HUES64 (cell line): ENCODE measurements around the gene LAMA4.

Experiments used
- H3K27ac ChIP-seq: 2 replicates; pipeline ENCODE4 v1.7.0; 2013; ENCODE audit warnings: low read depth, low read length, inconsistent platforms
- H3K27me3 ChIP-seq: 2 replicates; pipeline ENCODE4 v1.6.1; 2013; ENCODE audit warnings: mild to moderate bottlenecking, low read length; ENCODE audit not compliant: insufficient read depth
- H3K36me3 ChIP-seq: 2 replicates; pipeline ENCODE4 v1.6.1; 2013; ENCODE audit warnings: mild to moderate bottlenecking, low read length; ENCODE audit not compliant: insufficient read depth
- H3K4me1 ChIP-seq: 2 replicates; pipeline ENCODE4 v1.6.1; 2013; ENCODE audit warnings: mild to moderate bottlenecking, low read length, moderate library complexity; ENCODE audit not compliant: insufficient read depth
- H3K4me3 ChIP-seq: 2 replicates; pipeline ENCODE4 v1.5.1; 2013; ENCODE audit warnings: mild to moderate bottlenecking, low read length, moderate library complexity
- H3K9ac ChIP-seq: 2 replicates; pipeline ENCODE4 v1.6.1; 2013; ENCODE audit warnings: mild to moderate bottlenecking, low read depth, low read length
- H3K9me3 ChIP-seq: 2 replicates; pipeline ENCODE4 v1.6.1; 2013; ENCODE audit warnings: low read depth, low read length; ENCODE audit not compliant: insufficient read depth
- WGBS: fragments of 150-250, 120-280 bp; methylation state at CpG from one replicate; pipeline ENCODE4 v1.1.7; 2013; ENCODE audit warnings: missing lambda C conversion rate; 5-methylcytosine and 5-hydroxymethylcytosine counted together

Gene LAMA4

DNA sequence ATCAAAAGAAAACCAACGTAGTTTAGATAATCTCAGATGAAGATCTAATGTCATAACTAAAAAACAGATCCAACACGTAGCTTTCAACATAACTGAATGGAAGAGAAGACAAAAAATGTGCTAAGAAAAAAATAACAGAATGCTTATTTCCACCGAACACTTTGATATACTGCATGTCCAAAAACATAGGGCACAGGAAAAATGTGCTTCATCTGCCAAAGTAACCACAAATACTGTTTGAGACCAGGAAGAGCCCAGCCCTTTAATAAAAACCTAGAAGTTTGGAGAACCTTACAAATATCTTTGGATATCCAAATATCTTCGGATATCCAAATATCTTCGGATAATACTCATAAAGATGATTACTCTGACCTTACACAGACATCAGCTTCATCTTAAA, 19.8 kb downstream of the LAMA4 start:
- Histone ChIP-seq H3K9me3 (no peaks in the 10 kb centered on the region), H3K9ac (no peak overlapping the region), H3K4me3 (no peak overlapping the region), H3K27me3 (no peaks in the 10 kb centered on the region), H3K36me3 (no peaks in the 10 kb centered on the region), H3K27ac (no peak overlapping the region), H3K4me1 (no peaks in the 10 kb centered on the region)
- WGBS = 94% methylated on average over 3 of the region's 5 CpGs

DNA sequence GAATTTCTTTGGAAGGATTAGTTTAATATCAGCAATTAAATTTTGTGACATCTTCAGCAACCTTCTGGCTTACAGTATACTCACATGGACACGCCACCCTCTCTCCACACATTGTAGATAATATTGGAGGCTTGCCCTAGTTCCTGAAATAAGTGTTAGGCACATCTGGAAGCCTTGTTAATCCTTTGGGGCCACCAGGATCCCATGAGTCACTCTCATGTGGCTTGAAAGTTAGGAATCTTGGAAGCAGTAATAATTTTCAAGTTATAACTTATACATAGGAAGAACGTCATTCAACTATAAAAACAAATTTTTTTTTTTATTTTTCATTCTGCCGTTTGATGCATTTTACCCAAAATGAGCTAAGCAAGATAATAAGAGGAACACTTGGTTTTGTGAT, 20.5 kb downstream of the LAMA4 start:
- no peaks in the 10 kb centered on the region for H3K36me3 ChIP-seq
- WGBS = 94% methylated on average over 2 of the region's 3 CpGs
- no peak overlapping the region for H3K9ac ChIP-seq
- no peak overlapping the region for H3K4me3 ChIP-seq
- no peaks in the 10 kb centered on the region for H3K9me3 ChIP-seq
- no peaks in the 10 kb centered on the region for H3K27me3 ChIP-seq
- no peak overlapping the region for H3K27ac ChIP-seq
- no peaks in the 10 kb centered on the region for H3K4me1 ChIP-seq

DNA sequence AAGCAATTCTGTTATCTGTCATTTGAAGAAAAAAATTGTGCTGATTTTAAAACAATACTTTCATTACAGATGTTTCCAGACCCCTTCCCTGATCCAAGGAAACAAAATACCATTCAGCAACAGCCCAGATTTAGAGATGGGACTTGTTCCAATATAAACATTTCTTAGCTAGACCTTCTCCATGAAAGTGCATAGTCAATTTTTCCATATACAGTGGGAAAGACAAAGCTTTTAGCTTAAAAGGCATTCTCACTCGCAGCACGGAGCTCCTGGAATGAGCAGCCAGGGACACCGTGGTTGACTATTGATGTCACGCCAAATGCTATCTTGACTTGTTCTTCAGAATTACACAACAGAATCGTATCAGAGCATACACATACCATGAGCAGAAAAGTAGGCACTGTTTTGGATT, 21.5 kb downstream of the LAMA4 start:
- H3K27me3 ChIP-seq = no peaks in the 10 kb centered on the region
- H3K9me3 ChIP-seq = no peaks in the 10 kb centered on the region
- no peak overlapping the region for H3K27ac ChIP-seq
- 88% methylated on average over 5 of the region's 5 CpGs for WGBS
- no peak overlapping the region for H3K9ac ChIP-seq
- H3K36me3 ChIP-seq = no peaks in the 10 kb centered on the region
- H3K4me1 ChIP-seq = no peaks in the 10 kb centered on the region
- H3K4me3 ChIP-seq = no peak overlapping the region

DNA sequence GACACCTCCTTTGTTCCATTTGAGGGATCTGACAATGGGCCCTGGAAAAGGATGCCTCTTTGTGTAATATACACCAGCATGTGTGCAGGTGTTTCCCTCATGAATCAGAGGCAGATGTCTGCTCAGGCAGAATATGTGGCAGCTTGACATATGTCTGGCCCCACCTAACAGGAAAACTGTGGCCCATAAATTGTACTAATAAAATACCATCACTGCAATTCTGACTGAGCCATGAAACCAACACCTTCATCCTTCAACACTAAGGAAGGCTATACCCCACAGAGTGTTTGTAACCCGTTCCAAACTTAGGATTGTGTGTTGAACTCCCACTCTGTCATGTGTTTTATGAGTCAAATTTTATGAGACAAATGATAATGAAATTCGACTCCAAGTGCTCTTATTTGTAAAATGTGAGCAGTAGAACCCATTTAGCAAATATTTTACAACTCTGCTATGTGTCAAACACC, 22.7 kb downstream of the LAMA4 start:
- Histone ChIP-seq H3K9ac (no peak overlapping the region), H3K9me3 (no peaks in the 10 kb centered on the region), H3K4me1 (no peaks in the 10 kb centered on the region), H3K36me3 (no peaks in the 10 kb centered on the region), H3K27me3 (no peaks in the 10 kb centered on the region), H3K27ac (no peak overlapping the region), H3K4me3 (no peak overlapping the region)
- WGBS = 84% methylated on average over 1 of the region's 2 CpGs

DNA sequence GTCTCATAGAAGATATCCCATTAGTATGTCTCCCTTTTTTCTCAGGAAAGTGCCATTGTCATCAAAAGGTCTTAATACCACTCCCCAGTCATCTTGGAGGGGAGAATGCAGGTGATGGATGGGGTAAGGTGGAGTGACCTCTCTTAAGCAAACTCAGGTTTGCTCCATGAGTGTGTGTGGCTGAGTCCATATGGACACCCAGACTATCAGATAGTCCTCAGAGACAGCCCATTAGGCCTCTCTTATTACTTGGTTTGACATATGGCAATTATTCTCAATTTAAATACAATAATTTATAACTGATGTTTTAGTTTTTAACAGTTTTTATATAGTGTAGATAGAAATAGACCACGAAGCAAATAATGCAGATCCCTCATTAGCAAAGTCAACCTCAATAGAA, 23.2 kb downstream of the LAMA4 start:
- Histone ChIP-seq H3K4me1 (no peaks in the 10 kb centered on the region), H3K27me3 (no peaks in the 10 kb centered on the region), H3K9ac (no peak overlapping the region), H3K36me3 (no peaks in the 10 kb centered on the region), H3K9me3 (no peaks in the 10 kb centered on the region), H3K4me3 (no peak overlapping the region), H3K27ac (no peak overlapping the region)
- WGBS = 100% methylated on average over 1 of the region's 1 CpG

DNA sequence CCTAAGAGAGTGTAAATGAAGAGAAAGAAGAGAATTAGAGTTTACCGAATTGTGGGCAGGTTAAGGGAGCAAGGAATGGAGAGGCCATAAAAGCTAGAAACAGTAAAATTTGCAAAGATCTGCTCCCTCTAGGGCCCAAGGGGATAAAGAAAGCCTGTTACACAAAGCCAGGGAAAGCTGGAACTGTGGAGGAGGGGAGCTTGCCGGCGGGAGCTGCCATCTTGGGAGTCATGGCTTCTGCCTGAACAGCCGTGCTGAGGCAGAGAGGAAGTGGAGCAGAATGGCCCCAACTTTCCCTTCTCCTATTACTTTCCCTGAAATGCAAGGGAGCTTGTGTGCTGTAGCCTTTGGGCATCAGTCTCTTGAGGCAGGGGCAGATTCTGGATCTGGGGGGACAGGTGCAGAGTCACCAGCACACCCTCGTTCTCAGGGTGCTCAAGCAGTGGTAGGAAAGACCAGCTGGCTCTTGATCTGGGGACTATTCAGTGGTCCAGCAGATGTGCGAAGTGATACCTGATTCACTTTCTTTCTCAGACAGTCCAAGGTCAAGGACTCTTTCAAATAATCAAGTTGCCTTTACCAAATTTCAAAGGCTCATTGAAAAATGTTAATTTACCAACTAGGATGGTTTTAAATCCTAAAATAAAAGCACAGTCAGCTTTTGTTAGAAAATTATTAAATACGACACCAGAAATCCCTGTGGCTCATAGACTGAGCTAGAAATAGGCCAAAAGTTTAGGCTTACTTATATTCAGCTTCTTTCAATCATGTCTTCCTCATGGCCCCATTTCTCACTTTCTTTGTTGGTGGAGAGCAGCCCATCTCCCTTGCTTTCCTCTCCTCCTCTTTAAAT, 25.7 kb downstream of the LAMA4 start:
- no peaks in the 10 kb centered on the region for H3K4me1 ChIP-seq
- H3K4me3 ChIP-seq = no peak overlapping the region
- no peaks in the 10 kb centered on the region for H3K36me3 ChIP-seq
- WGBS = 97% methylated on average over 7 of the region's 7 CpGs
- no peak overlapping the region for H3K9ac ChIP-seq
- no peaks in the 10 kb centered on the region for H3K9me3 ChIP-seq
- no peaks in the 10 kb centered on the region for H3K27me3 ChIP-seq
- no peak overlapping the region for H3K27ac ChIP-seq

DNA sequence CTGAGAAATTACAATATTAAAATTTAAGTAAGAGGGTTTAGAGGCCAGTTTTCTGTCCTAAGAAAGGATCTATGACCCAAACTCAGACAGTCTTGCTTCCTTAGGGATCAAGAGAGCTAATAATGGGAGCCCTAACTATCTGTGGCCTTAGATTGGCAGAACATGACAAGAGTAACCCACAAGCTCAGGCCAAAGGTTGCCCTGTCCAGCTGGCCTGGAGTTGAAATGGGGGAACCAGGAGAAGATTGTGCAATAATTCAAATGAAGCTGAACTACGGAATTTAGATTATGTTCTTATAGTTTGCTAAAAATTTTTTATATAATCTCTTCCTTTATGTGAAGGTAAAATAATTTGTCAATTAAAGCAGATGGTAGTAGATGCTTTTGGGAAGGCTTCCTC, 26.4 kb downstream of the LAMA4 start:
- H3K4me1 ChIP-seq = no peaks in the 10 kb centered on the region
- no peaks in the 10 kb centered on the region for H3K27me3 ChIP-seq
- H3K36me3 ChIP-seq = no peaks in the 10 kb centered on the region
- no peak overlapping the region for H3K4me3 ChIP-seq
- no peak overlapping the region for H3K9ac ChIP-seq
- no peak overlapping the region for H3K27ac ChIP-seq
- no peaks in the 10 kb centered on the region for H3K9me3 ChIP-seq
- WGBS = no CpG with 5 or more reads among the region's 1 CpG

DNA sequence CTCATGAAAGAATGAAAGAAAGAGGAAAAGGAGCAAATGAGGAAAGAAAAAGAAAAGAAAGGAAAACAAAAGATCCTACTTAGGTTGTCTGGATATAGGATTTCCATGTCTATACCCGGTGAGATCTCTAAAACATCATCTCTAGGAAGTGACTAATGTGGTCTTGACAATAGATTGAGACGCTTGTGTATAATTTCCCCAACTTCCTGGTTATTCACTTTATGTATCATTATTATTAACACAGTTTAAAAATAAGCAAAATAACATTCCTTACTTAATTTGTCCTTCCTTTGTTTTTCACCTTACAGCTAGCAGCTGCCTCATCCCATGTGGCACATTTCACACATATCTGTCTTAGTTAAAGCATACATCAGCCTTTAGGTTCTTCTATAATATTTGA, 27.0 kb downstream of the LAMA4 start:
- H3K4me3 ChIP-seq = no peak overlapping the region
- no peaks in the 10 kb centered on the region for H3K9me3 ChIP-seq
- H3K9ac ChIP-seq = no peak overlapping the region
- 0 out of 2 replicates have a peak, but pooled peaks cover 2% of the 10 kb centered on the region for H3K4me1 ChIP-seq
- H3K27ac ChIP-seq = no peak overlapping the region
- no peaks in the 10 kb centered on the region for H3K36me3 ChIP-seq
- H3K27me3 ChIP-seq = no peaks in the 10 kb centered on the region
- WGBS = 100% methylated on average over 1 of the region's 2 CpGs

DNA sequence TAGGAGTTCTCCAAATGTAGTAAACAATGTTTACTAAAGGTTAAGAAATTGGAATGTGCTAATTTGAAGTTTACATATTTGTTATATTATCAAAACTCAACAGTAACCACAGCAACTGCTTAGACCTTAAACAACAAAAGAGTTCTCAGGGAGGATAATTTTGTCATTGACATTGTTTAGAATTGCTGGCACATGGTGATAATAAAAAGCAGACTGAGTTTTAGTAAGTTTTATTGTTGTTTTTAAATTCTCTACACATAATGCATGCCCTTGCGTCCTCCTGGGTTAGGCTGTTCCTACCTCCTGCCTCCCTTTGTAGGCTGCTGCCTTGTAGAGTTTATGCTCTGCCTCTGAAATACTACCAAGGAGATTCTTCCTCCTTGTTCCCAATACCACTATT, 28.7 kb downstream of the LAMA4 start:
- no peaks in the 10 kb centered on the region for H3K27me3 ChIP-seq
- 100% methylated on average over 1 of the region's 1 CpG for WGBS
- H3K4me1 ChIP-seq = peaks cover 6% of the 10 kb centered on the region; the same call in 1 of the 2 replicates
- H3K9me3 ChIP-seq = no peaks in the 10 kb centered on the region
- H3K4me3 ChIP-seq = no peak overlapping the region
- no peak overlapping the region for H3K27ac ChIP-seq
- no peaks in the 10 kb centered on the region for H3K36me3 ChIP-seq
- H3K9ac ChIP-seq = no peak overlapping the region

DNA sequence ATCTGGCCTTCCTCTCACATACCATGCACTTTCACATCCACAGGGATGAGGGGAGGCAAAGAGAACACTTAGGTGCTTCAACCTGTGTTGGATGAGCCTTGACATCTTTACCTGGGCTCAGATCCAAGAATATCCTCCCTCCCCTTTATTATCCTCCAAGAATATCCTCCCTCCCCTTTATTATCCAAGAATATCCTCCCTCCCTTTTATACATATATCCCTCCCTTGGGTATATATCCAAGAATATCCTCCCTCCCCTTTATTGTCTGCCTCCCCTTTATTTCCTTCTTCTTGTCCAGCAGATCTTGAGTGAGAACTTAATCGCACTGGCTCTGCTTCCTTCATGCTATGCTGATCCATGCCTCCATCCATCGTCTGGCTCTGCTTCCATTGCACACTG, 30.3 kb downstream of the LAMA4 start:
- peaks cover 6% of the 10 kb centered on the region; the same call in 1 of the 2 replicates for H3K4me1 ChIP-seq
- no peaks in the 10 kb centered on the region for H3K27me3 ChIP-seq
- H3K9ac ChIP-seq = no peak overlapping the region
- no peaks in the 10 kb centered on the region for H3K36me3 ChIP-seq
- 98% methylated on average over 2 of the region's 2 CpGs for WGBS
- H3K27ac ChIP-seq = no peak overlapping the region
- no peaks in the 10 kb centered on the region for H3K9me3 ChIP-seq
- H3K4me3 ChIP-seq = no peak overlapping the region

DNA sequence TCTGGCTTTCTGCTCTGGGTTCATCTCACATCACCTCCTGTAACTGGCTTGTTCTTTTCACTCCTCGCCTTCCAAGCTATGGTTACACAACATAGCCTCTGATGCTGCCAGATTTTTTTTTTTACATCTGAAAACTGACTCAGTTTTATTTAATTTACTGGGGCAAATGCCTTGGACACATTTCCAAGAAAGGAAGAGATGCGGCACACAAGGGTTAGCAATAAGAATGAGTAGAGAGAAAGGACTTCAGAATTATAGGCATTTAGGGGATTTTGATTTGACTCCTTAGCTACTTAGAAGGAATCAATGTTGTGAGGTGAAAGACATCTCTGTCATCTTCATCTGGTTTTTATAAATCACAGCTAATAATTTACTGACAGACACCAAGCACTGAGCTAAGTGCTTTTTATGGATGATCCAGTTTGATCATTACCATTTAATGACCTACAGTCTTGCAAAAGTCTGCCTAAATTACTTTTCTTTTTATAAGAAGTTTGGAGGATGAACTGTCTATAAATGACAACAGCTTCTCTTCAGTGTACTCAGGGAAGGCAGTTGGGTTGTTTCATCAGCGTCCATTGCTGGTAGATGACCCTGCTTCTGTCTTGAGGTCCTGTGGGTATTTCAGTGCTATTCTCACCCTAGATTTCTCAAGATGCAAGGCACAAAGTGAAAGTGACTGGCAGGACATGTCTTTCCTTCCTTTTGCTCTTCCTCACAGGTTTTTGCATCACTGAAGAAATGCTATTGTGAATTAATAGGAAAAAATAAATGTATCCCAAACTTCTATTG, 31.1 kb downstream of the LAMA4 start:
- H3K27me3 ChIP-seq = no peaks in the 10 kb centered on the region
- no peak overlapping the region for H3K27ac ChIP-seq
- no peaks in the 10 kb centered on the region for H3K9me3 ChIP-seq
- WGBS = 96% methylated on average over 3 of the region's 3 CpGs
- H3K4me3 ChIP-seq = no peak overlapping the region
- H3K9ac ChIP-seq = no peak overlapping the region
- no peaks in the 10 kb centered on the region for H3K36me3 ChIP-seq
- H3K4me1 ChIP-seq = peaks cover 6% of the 10 kb centered on the region; the same call in 1 of the 2 replicates
